ENCODE measurements around the gene TFF1.

The TFF1 gene

GRCh38 chr21:42340187-42341050, 25.9 kb downstream of the TFF1 start:
- DNase-seq: no peak

GRCh38 chr21:42338729-42339715, 27.3 kb downstream of the TFF1 start:
- no peak for DNase-seq

DNA sequence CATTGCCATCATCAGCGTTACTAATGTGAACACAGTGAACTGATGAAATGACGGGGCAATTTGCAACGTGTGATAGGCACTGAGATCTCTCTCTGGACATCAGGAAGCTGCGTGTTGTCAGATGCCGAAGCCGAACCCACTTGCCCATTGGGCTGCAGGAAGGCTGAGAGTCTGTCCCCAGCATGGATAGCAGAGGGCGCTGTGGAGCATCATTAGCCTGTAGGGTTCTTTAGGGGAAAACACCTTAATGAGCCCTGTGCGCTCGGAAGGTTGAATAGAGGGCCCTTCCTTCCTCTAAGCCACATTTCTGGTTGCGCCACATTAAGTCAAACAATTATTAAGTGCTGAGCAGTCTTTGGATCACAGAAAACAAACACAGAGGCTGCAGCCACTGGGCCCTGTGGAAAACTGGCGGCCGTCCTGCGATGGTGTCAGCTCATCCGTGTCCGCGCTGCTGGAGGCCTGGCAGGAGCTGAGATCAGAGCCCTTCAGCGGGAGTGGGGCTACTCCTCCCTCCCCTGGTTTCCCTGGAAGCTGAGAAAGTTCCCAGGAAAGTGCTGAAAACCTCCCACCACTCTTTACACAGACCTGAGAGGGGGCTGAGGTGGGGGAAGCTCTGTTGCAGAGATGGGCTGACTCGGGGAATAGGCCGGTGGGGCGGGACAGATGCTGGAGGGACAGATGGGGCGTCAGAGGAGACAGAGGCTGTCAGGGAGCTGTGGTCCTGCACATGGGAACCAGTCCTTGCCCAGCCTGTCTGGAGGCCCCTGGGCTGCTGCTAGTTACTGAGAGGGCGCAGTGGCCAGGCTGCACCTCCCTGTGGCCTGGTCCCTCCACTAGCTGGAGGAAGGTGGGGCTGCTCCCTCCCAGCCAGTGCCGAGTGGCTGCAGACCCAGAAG, 28.3 kb downstream of the TFF1 start:
- peak; percentile 36 for DNase-seq

DNA sequence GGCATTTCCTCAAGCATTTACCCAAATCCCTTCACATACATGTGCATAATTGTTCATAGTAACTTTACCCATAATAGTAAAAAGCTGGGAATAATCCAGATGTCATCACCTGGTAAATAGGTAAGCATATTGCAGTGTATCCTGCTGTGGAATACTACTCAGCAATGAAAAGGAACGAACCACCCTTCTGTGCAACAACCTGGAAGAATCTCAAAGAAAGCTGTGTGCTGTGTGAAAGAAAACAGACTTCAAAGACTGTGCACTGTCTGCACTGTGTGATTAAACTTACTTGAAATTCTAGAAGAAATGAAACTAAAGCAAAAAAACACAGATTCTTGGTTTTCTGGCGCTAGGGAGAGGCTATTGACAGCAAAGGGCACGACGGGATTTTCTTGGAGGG, 29.1 kb downstream of the TFF1 start:
- DNase-seq: no peak

- no peak for DNase-seq
Observed at GRCh38 chr21:42336054-42336453, 30.3 kb downstream of the TFF1 start.

DNA sequence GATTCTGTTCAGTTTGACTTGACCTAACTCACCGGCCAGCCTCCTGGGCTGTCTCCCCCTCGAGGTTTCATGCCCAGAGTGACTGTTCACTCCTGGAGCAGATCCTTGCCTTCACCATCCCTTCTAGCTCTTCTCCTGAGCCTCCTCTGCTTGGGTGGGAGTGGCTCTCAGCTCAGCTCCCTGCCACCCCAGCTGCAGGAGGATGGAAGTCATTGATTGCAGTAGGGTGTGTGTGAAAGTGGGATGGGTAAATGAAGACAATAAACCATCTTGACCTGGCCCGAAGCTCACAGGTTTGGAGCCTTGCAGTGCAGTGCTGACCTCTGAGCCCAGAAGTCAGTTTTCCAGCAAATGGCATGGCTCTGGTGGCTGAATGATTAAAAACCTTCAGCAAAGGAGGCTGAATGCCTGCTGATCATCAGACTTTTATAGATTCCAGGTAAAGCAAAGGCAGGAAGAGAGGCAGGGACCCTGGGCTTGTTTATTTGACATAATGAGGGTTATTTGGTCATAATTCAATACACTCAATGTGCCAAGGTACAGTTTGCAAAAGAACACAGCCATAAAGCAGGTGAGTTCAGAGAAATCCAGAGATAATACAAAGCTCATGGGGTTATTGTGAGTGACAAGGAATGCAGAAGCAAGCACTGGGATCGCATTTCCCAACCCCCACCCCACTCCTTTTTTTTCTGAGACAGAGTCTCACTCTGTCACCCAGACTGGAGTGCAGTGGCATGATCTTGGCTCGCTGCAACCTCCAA, 33.6 kb downstream of the TFF1 start:
- DNase-seq: no peak

GRCh38 chr21:42331660-42332059, 34.7 kb downstream of the TFF1 start:
- no peak for DNase-seq

DNA sequence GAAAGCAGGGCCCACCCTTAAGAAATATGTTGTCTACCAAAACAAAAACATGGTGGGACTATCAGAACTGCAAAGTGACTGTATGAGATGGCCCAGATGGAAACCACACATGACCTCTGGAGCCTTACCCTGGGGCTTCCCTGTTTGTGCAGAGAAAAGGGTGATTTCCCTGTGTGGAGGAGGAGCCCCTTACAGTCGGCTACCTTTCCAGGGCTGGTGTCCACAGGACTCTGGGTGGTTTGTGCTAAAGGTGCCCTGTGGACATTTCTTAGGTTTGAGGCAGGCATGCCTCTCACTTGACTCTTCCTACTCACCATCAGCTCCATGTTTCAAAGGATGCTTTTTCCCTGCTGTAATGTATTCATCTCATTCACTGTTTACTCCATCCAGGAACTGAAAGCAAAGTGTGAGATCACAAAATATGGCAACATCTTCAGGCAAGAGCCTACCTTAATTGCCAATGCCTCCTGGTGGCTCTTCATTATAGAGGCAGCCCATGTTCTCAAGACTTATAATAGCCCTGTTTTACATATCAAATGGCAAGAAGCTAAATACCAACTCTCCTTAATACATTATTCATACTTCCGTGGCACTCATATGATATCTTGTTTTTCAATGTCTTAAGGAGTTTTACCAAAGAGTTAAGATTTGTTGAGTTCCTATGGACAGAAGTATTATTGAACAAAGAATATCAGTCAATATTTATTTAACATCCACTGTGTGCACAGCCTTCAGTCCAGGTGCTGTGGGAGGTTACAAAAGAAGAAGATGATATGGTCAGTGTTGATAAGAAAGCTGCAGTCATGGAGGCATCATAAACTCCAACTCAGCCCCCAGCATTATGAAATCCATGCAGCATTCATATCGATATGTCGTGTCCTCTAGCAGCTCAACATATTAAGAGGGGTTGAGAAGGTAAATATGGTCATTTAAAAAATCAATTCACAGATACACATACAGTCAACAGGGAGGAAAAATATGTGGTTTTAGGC, 35.7 kb downstream of the TFF1 start:
- no peak for DNase-seq

- DNase-seq: no peak
Observed at GRCh38 chr21:42324896-42325295, 41.4 kb downstream of the TFF1 start.

DNA sequence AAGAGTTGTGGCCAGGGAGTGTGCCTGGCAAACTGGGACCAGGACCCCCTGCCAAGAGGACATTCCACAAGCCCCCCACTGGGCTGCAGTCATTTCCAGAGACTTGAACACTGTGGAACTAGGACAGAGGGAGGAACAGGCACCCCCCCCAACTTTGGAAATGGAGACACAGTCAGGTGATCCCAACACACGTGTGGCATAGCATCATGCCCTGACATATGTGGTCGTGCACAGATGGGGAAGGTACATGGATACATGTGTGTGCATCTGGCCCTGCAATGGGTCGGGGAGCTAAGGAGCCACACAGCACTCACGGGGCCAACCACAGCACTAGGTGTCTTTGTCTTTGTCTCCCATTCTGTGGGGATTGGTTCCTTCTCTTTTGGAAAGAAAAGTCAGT, 44.5 kb downstream of the TFF1 start:
- DNase-seq: no peak

- DNase-seq: no peak
Observed at GRCh38 chr21:42321231-42321630, 45.1 kb downstream of the TFF1 start.

DNA sequence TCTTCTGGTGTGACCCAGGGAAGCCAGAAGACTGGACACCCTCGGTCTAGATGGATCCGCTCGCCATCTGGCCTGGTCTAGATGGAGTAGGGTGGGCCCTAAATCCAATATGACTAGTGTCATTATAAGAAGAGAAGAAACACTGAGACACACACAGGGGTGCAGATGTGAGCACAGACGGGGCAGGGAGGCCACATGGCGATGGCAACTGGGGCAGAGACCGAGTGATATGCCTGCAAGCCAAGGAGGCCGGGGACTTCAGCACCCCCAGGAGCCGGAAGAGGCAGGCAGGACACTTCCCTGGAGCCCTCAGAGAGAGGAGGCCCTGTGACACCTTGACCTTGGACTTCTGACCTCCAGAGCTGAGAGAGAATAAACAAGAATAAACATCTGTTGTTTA, 45.5 kb downstream of the TFF1 start:
- DNase-seq: no peak

GRCh38 chr21:42319851-42320572, 46.3 kb downstream of the TFF1 start:
- DNase-seq: no peak

DNA sequence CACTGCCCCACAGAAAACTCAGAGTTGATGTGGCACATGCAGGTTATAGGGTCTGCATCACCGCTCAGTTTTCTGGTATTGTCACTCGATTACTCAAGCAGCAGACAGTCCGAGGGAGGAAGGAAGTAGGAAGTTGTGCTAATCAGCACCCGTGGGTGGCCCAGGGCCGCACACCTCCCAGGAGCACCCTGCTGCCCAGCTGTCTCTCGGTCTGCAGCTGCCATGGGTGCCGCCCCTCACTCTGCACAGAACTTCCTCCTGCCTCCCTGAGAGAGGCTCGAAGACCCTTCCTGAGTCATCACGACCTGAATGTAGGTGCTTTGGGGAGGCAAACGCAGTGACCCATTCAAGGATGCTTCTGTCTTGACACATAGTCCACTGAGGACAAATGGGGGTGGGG, 47.0 kb downstream of the TFF1 start:
- no peak for DNase-seq

- no peak for DNase-seq
Observed at GRCh38 chr21:42317826-42318746, 48.2 kb downstream of the TFF1 start.

DNA sequence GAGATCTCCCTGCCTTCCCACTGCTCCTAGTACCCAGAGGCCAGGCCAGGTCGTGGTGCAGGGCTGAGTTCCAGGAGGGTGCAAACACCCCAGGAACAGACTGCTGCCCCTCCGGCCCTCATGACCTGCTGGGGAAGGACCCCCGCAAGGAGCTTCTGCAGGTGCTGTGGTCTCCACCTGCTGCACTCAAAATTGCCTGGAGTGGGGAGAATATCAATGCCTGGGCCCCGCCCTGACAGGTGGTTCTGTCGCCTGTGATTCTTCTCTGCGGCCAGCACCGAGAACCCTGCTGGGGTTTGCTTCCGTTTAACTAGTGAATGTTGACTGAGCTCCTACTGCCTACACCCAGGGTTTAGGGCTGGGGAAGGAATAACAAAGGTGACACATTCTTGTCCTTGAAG, 49.0 kb downstream of the TFF1 start:
- DNase-seq: no peak

GRCh38 chr21:42316891-42317290, 49.4 kb downstream of the TFF1 start:
- no peak for DNase-seq

- no peak for DNase-seq
Observed at GRCh38 chr21:42315296-42315891, 50.9 kb downstream of the TFF1 start, which contains the start of gene TFF3. Gene TFF3, minus strand, starts transcription at chr21:42315409. Its CDS starts 35 bp downstream, at chr21:42315374.

Data from EL (cell line).